HG03103 (cell line): ENCODE results near the gene RHOC.
A peak's percentile ranks its signal among the peaks of the same experiment; 100 is the strongest.
"Not testable (repeated sequence)": the region's sequence is repeated elsewhere in the genome, so short reads cannot be mapped to it uniquely, and the experiment has no call there.

ENCODE experiments used
- ATAC-seq: cut with Tn5 transposase; IDR thresholded peaks from one replicate; pipeline ENCODE4 v1.9.1; 2021; ENCODE audit warnings: low read depth; ENCODE audit not compliant: unreplicated experiment

RHOC gene

GRCh38 chr1:112706505-112707220 lies at the start of gene RHOC:
RHOC (minus strand) TSS chr1:112707127; CDS start chr1:112703799, 3,328 bp downstream.
- peak; percentile 60 for ATAC-seq

GRCh38 chr1:112754116-112754628 lies 47.2 kb upstream of the RHOC start:
- ATAC-seq = no peak

DNA sequence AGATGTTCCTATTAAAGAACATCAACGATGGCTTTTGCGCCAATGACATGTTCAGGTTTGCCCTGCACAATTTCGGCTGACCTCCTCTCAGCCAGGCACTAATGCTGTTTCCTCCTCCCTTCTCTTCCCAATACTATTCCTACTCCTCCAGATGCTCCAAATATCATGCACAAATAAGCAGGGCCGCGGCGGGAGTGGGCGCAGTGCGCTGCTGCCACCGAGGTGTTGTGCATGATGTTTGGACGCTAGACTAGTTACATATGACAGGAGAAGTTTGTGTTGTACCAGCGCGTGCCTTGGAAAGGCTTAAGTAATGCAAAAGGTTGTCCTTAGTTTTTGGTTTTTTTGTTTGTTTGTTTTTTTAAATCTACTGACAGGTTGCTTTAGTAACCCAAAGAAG lies 41.5 kb upstream of the RHOC start:
- no peak for ATAC-seq

GRCh38 chr1:112744009-112744578 lies 37.2 kb upstream of the RHOC start:
- ATAC-seq = no peak

- ATAC-seq = no peak
Measured at GRCh38 chr1:112743174-112744008, 36.5 kb upstream of the RHOC start.

- no peak for ATAC-seq
Measured at GRCh38 chr1:112737573-112737972, 30.6 kb upstream of the RHOC start.

DNA sequence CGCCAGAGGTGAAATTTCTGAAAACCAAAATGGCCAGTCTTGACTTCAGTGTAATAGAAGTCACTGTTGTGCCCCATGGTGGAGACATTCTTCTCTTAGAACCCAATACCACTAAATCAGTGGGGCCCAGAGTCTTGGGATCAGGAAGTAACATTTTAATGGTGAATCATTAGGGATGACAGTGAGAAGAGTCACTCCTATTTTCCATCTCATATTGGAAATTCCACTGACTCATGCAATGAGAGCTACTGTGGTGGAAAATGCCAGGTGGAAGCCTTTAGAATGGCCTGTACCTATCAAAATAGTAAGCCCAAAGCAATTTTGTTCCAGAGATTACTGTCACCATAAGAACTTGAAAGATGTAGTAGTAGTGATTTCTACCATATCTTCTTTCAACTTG lies 28.8 kb upstream of the RHOC start:
- no peak for ATAC-seq

DNA sequence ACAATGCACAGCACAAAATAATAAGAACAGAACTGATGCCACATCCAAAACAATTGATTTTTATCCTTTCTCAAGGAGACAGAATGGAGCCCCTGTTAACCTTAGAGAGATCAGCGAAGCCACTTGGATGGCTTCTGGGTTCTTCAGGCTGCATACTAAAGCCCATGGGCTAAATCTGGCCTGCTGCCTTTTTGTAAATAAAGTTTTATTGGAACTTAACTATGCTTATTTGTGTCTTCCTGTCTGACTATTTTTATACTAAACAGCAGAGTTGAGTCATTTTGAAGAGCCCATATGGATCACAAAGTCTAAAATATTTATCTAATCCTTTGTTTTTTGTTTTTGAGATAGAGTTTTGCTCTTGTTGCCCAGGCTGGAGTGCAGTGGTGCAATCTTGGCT lies 24.5 kb upstream of the RHOC start:
- no peak for ATAC-seq

- ATAC-seq = no peak
Measured at GRCh38 chr1:112729909-112730308, 23.0 kb upstream of the RHOC start.

- not testable (repeated sequence) for ATAC-seq
Measured at GRCh38 chr1:112729011-112729410, 22.1 kb upstream of the RHOC start.

DNA sequence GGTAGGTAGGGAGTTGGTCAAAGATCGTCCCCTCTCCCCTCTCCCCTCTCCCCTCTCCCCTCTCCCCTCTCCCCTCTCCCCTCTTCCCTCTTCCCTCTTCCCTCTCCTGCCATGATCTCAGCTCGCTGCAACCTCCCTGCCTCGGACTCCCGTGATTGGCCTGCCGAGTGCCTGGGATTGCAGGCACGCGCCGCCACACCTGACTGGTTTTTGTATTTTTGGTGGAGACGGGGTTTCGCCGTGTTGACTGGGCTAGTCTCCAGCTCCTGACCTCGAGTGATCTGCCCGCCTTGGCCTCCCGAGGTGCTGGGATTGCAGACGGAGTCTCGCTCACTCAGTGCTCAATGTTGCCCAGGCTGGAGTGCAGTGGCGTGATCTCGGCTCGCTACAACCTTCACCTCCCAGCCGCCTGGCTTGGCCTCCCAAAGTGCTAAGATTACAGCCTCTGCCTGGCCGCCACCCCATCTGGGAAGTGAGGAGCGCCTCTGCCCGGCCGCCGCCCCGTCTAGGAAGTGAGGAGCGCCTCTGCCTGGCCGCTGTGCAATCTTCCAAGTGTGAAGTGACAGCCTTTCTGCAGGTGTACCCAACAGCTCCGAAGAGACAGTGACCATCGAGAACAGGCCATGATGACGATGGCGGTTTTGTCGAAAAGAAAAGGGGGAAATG lies 21.5 kb upstream of the RHOC start:
- not testable (repeated sequence) for ATAC-seq

DNA sequence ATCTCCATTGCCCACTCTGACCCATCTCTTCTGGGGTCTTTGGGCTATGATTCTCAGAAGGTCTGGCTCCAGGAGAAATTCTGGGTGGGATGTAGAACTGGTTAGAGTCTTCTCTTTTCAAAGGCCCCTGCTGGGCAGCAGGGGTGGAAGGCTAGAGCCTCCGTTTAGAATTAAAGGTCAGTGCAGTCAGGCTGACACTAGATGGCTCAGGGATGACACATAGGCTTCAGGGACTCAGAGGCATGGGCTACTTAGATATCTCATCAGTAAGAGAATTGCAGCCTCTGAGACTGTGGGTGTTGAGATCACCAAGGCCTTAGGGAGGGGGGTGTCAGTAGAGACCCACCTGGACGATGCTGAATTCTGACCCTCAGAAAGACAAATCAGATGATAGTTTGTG lies 20.8 kb upstream of the RHOC start:
- ATAC-seq = no peak

DNA sequence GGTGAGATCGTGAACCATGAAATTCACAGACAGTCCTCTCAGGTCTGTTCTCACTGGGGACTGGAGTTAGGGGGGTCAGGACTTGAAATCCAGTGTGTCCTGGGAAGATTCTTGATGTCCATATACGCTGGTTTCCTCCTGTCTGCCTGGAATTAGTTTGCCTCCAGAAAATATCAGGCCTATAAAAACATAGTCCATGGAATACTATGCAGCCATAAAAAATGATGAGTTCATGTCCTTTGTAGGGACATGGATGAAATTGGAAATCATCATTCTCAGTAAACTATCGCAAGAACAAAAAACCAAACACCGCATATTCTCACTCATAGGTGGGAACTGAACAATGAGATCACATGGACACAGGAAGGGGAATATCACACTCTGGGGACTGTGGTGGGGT lies 17.3 kb upstream of the RHOC start:
- ATAC-seq = not testable (repeated sequence)

DNA sequence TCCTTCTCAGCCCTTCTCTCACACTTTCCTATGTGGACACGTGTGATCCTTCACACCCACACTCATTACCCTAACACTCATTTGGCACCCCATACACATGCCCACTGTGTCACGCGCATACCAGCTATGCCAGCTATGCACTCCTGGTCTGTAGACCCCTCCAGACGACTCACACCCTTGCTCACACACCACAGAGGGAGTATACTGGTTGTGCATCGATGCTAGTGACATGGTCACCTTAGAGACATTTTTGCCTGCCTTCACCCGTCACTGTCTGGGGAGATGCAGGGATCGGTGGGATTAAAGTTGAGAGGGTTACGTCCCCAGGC lies 16.5 kb upstream of the RHOC start:
- no peak for ATAC-seq

DNA sequence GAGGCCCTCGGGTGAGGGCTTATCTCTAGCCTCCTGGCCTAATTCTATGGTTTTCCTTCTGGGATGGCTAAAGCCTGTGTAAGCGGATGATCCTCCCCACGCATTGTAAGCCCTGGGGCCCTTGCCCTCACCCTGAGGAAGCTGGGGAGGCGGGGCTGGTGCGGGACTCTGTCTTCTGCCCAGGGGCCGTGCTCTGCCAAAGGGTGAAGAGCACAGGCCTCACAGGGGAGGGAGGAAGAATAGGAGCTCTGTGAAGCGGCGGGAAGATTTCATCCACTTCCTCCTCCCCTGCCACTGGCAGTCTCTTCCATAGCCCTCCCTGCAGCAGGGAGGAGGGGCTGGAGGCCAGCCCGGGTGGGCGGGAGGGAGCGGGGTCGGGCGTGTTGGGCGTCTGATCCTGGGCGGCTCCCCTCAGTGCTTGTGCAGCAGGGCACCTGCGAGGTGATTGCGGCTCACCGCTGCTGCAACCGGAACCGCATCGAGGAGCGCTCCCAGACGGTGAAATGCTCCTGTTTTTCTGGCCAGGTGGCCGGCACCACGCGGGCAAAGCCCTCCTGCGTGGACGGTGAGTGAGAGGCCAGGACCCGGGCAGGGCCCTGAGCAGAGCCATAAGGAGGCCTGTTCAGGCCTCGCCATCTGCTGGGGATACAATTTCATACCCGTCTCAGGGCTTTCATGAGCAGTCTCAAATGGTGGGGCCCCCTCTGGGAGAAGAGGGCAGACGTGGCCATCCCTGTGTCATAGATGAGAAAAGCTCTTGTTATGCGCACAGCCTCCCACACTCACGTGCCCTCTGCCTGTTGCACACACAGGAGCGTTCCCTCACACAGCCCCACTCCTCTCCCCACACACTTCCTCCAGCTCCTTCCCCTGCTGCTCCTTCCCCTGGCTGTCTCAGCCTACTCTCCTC lies 15.9 kb upstream of the RHOC start:
- no peak for ATAC-seq

DNA sequence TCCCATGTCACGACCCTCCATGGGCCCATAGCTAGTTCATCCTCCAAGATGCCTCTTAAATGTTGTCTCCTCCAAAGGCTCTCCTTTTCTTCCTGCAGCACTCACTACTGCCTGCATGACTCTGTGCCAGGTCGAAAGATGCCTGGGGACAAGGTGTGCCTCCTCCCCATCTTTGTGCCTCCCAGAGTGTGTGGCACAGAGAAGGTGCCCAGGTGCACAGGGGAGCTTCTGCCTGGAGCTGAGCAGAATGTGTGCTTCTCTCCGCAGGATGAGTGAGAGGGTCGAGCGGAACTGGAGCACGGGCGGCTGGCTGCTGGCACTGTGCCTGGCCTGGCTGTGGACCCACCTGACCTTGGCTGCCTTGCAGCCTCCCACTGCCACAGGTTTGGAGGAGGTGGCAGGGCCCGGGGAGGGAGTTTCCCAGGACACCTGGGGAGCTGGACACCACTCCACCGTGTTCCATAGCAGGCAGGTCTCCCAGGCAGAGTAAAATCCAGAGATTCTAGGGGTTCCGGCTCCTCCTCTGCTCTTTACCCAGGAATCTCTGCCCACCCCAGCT lies 15.1 kb upstream of the RHOC start:
- ATAC-seq = no peak

GRCh38 chr1:112721294-112721693 lies 14.4 kb upstream of the RHOC start:
- not testable (repeated sequence) for ATAC-seq

DNA sequence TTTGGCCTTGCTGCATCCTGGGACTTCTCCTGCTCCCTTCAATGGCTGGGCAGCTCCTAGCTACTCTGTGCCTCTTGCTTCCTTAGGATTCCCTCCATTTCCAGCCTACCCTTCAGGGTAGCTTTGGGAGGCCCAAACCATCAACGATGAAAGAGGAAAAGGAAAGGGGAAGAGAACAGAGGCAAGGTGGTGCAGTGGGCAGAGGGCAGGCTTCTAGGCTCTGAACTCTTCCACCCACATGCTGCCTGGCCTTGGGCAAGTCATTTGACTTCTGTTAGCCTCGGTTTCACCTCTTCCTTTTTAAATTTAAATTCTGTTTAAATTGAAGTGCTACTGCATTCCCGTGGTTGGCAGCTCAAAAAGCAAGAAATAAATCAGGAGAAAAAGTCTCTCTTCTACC lies 13.9 kb upstream of the RHOC start:
- ATAC-seq = no peak

DNA sequence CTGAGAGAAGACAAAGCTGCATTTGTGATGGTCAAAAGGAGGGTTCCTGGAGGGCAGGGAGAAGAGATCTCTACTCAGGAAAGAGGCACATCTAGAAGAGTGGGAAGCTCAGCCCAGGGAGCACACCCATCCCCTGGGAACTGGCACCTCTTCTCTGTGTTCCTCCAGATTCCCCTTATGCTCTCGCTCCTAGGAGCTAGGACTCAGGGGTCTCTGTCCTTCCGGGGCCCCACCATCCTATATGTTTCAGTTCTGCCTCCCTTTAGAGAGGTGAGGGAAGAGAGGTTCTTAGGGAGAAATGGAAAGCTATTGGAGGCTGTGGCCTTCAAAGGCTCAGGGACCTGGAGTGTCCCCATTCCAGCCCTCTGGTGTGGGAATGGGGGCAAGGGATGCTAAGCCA lies 12.8 kb upstream of the RHOC start:
- ATAC-seq = no peak
